H1 (cell line): Measurements from ENCODE around the gene OR10G3. TPM values are rescaled to one million over a fixed set of nuclear protein-coding genes. Genes with fewer than 3 reads are reported as not detected.
A peak's percentile ranks its signal among the peaks of the same experiment; 100 is the strongest.

Experiments
- EZH2 ChIP-seq: fragments of 200-600 bp; sonication (generic); IDR thresholded peaks from 2 replicates; pipeline ENCODE4 v1.7.1; 2012; ENCODE audit warnings: low read depth, mild to moderate bottlenecking, moderate library complexity, low read length, inconsistent platforms; ENCODE audit not compliant: severe bottlenecking
- HDAC2 ChIP-seq, 2 experiments: fragments of 300-600 bp in 1 of 2; sonication (generic) in 1 of 2; IDR thresholded peaks; 2 replicates each; pipeline ENCODE4 v1.6.1; 2011 to 2012; ENCODE audit warnings: low read depth in 2 of 2, low read length in 2 of 2, mild to moderate bottlenecking in 2 of 2, moderate library complexity in 2 of 2, borderline replicate concordance in 1 of 2, inconsistent platforms in 1 of 2
- JUND ChIP-seq: IDR thresholded peaks from 2 replicates; pipeline ENCODE4 v1.6.1; 2011; ENCODE audit warnings: mild to moderate bottlenecking, improper control_type of control experiment, low read length
- KDM4A ChIP-seq: IDR thresholded peaks from one replicate; pipeline ENCODE4 v1.7.1; 2012; ENCODE audit warnings: low read depth, mild to moderate bottlenecking, moderate library complexity, low read length, inconsistent platforms; ENCODE audit not compliant: severe bottlenecking
- RAD21 ChIP-seq, 2 experiments: IDR thresholded peaks in 1 of 2; conservative IDR thresholded peaks in 1 of 2; 2 replicates each; pipeline ENCODE4 v1.6.1; 2011; ENCODE audit warnings: low read depth in 2 of 2, low read length in 2 of 2, improper control_type of control experiment in 1 of 2, inconsistent platforms in 1 of 2, mild to moderate bottlenecking in 1 of 2, moderate library complexity in 1 of 2
- TEAD4 ChIP-seq: IDR thresholded peaks from 2 replicates; pipeline ENCODE4 v1.6.1; 2012; ENCODE audit warnings: low read depth, low read length, inconsistent platforms, mixed read lengths
- polyA plus RNA-seq, 7 experiments: library from polyadenylated mRNA; depleted of rRNA in 3 of 7; stranded (reverse) in 5 of 7; unstranded in 2 of 7; fragments of >200 nt in 5 of 7; fragments of 200-250 nt in 2 of 7; gene quantifications; 1 replicate in 5 of 7; 2 replicates in 1 of 7; 4 replicates in 1 of 7; pipeline versions ENCODE4 v1.2.1 to v1.2.3, GENCODE V29; 2011 to 2013; ENCODE audit warnings: missing spikeins in 2 of 7, mixed read lengths in 2 of 7
- total RNA-seq: library from RNA; stranded (reverse); fragmentation: NEBNext Ultra II Directional; extraction: Animal tissue kit (Norgen Biotek cat#: 25700); gene quantifications from 2 replicates; pipeline ENCODE4 v1.2.1, GENCODE V29; 2021
- TF ChIP-seq, protein P1 (sequence below): IDR thresholded peaks from 2 replicates; pipeline ENCODE4 v1.6.1; 2012; ENCODE audit warnings: low read length, inconsistent platforms

OR10G3 gene
- total and polyA plus RNA-seq, 2 of the 8 experiments (the other 6 are each of a cell fraction or from before 2014, with no cell fraction given), result not detected

- peak; percentile 23 to 46; a peak in 1 of 4 replicates for TF ChIP-seq HDAC2 (IDR thresholded peaks at IDR 0.05; ENCODE audit: borderline replicate concordance in 1 of 2, low read depth in 2 of 2, low read length in 2 of 2)
- TF ChIP-seq KDM4A, result no peak
- no peak for TF ChIP-seq TEAD4
- TF ChIP-seq, protein P1, sequence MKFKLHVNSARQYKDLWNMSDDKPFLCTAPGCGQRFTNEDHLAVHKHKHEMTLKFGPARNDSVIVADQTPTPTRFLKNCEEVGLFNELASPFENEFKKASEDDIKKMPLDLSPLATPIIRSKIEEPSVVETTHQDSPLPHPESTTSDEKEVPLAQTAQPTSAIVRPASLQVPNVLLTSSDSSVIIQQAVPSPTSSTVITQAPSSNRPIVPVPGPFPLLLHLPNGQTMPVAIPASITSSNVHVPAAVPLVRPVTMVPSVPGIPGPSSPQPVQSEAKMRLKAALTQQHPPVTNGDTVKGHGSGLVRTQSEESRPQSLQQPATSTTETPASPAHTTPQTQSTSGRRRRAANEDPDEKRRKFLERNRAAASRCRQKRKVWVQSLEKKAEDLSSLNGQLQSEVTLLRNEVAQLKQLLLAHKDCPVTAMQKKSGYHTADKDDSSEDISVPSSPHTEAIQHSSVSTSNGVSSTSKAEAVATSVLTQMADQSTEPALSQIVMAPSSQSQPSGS, result no peak
- no peak for TF ChIP-seq JUND
- no peak for TF ChIP-seq EZH2
- TF ChIP-seq RAD21 (IDR thresholded peaks at IDR 0.05 in 1 of 2, conservative IDR thresholded peaks at IDR 0.05 in 1 of 2; ENCODE audit: low read depth in 2 of 2, low read length in 2 of 2), result no peak
Measured at GRCh38 chr14:21539189-21539940, 40.5 kb downstream of the OR10G3 start (continued).
